KMS-11 (cell line): Measurements from ENCODE around the gene MCRIP1.

ENCODE experiments used
- H2AFZ ChIP-seq: fragments of 200-600 bp; sonication (generic); 2 replicates; pipeline ENCODE4 v1.6.1; 2016; ENCODE audit warnings: antibody characterized with exemption, mixed run types, low read depth
- H3K27ac ChIP-seq: fragments of 200-600 bp; sonication (generic); 2 replicates; pipeline ENCODE4 v1.6.1; 2016; ENCODE audit warnings: mild to moderate bottlenecking, mixed run types
- H3K27me3 ChIP-seq: fragments of 200-600 bp; sonication (generic); 2 replicates; pipeline ENCODE4 v1.6.1; 2017; ENCODE audit warnings: mild to moderate bottlenecking, low read depth, mixed run types, moderate library complexity; ENCODE audit not compliant: insufficient read depth
- H3K36me3 ChIP-seq: fragments of 200-600 bp; sonication (generic); 2 replicates; pipeline ENCODE4 v1.6.1; 2017; ENCODE audit warnings: mild to moderate bottlenecking, mixed run types; ENCODE audit not compliant: insufficient read depth
- H3K4me1 ChIP-seq: fragments of 200-600 bp; sonication (generic); 2 replicates; pipeline ENCODE4 v1.6.1; 2016; ENCODE audit warnings: mild to moderate bottlenecking, low read depth, mixed run types; ENCODE audit not compliant: poor library complexity, severe bottlenecking
- H3K4me2 ChIP-seq: fragments of 200-600 bp; sonication (generic); 2 replicates; pipeline ENCODE4 v1.7.0; 2016; ENCODE audit warnings: mild to moderate bottlenecking, mixed run types
- H3K4me3 ChIP-seq: fragments of 200-600 bp; sonication (generic); IDR thresholded peaks from 2 replicates; pipeline ENCODE4 v1.6.1; 2017; ENCODE audit warnings: low read depth, low read length, mixed read lengths; ENCODE audit not compliant: insufficient read depth
- H3K79me2 ChIP-seq: fragments of 200-600 bp; sonication (generic); 2 replicates; pipeline ENCODE4 v1.6.1; 2016; ENCODE audit warnings: low read depth, mixed run types; ENCODE audit not compliant: insufficient read depth
- H3K9ac ChIP-seq: fragments of 200-600 bp; sonication (generic); 2 replicates; pipeline ENCODE4 v1.6.1; 2016; ENCODE audit warnings: mild to moderate bottlenecking, mixed run types
- H4K20me1 ChIP-seq: fragments of 200-600 bp; sonication (generic); 2 replicates; pipeline ENCODE4 v1.6.1; 2016; ENCODE audit warnings: mild to moderate bottlenecking, mixed run types; ENCODE audit not compliant: insufficient read depth
- TF ChIP-seq, protein P1 (sequence below): fragments of 200-600 bp; sonication (generic); conservative IDR thresholded peaks from 2 replicates; pipeline ENCODE4 v1.6.1; 2017; ENCODE audit warnings: low read depth, mild to moderate bottlenecking, antibody characterized with exemption, low read length, moderate library complexity, mixed read lengths

The MCRIP1 gene

DNA sequence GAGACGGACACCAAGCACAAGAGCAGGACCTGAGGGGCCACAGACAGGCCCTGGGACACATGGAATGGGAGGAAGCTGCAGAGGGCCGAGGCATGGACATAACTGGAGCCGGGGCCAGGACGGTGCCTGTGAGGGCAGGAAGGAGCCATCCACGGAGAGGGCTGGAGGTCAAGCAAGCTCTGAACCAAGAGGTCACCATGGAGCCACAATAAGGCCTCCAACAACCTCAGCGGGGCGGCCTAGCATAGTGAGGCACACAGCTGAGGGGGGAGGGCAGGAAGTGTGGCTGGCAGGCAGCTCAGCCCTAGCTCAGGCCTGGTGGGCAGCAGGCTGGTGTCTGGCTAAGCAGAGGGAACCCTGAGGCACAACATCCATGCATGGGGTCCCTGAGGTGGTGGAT lies 4.4 kb downstream of the MCRIP1 start:
- no peak overlapping the region for H3K9ac ChIP-seq
- no peaks in the 10 kb centered on the region for H3K36me3 ChIP-seq
- H4K20me1 ChIP-seq, result no peaks in the 10 kb centered on the region
- H3K4me2 ChIP-seq, result no peak overlapping the region
- no peak overlapping the region for H3K27ac ChIP-seq
- H2AFZ ChIP-seq, result no peak overlapping the region
- H3K27me3 ChIP-seq, result no peaks in the 10 kb centered on the region
- no peaks in the 10 kb centered on the region for H3K79me2 ChIP-seq
- peaks cover 21% of the 10 kb centered on the region for H3K4me1 ChIP-seq
- TF ChIP-seq, protein P1, sequence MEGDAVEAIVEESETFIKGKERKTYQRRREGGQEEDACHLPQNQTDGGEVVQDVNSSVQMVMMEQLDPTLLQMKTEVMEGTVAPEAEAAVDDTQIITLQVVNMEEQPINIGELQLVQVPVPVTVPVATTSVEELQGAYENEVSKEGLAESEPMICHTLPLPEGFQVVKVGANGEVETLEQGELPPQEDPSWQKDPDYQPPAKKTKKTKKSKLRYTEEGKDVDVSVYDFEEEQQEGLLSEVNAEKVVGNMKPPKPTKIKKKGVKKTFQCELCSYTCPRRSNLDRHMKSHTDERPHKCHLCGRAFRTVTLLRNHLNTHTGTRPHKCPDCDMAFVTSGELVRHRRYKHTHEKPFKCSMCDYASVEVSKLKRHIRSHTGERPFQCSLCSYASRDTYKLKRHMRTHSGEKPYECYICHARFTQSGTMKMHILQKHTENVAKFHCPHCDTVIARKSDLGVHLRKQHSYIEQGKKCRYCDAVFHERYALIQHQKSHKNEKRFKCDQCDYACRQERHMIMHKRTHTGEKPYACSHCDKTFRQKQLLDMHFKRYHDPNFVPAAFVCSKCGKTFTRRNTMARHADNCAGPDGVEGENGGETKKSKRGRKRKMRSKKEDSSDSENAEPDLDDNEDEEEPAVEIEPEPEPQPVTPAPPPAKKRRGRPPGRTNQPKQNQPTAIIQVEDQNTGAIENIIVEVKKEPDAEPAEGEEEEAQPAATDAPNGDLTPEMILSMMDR, result no peak
- H3K4me3 ChIP-seq, result no peak overlapping the region

DNA sequence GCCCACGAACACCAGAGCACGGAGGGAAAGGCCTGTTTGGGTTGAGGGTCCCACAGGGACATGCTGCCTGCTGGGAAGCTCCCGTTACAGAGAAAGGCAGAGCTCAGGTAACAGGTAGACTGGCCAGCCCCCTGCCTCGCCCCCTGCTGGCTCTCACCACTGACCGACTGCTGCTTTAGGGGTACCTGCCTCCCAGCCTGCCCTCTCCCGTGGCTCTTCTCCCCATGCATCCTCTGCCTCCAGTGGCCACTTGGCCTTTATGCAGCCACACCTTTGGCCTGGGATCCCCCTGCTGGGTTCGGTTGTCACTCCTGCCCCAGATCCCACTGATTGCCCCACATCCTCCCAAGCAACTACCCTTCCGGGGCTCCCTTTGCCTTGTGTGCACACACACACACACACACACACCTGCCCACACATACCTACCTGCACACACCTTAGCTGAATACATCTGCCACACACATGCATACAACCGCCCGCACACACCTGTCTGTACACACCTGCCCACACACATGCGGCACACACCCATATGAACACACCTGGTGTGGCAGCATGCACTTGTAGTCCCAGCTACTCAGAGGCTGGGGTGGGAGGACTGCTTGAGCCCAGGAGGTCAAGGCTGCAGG lies 7.1 kb downstream of the MCRIP1 start:
- Histone ChIP-seq H3K9ac (no peak overlapping the region), H2AFZ (no peak overlapping the region), H3K36me3 (no peaks in the 10 kb centered on the region), H3K27ac (no peak overlapping the region), H3K27me3 (no peaks in the 10 kb centered on the region), H4K20me1 (no peaks in the 10 kb centered on the region), H3K79me2 (no peaks in the 10 kb centered on the region), H3K4me3 (no peak overlapping the region), H3K4me2 (no peak overlapping the region), H3K4me1 (peaks cover 5% of the 10 kb centered on the region)
- TF ChIP-seq, protein P1, result no peak

DNA sequence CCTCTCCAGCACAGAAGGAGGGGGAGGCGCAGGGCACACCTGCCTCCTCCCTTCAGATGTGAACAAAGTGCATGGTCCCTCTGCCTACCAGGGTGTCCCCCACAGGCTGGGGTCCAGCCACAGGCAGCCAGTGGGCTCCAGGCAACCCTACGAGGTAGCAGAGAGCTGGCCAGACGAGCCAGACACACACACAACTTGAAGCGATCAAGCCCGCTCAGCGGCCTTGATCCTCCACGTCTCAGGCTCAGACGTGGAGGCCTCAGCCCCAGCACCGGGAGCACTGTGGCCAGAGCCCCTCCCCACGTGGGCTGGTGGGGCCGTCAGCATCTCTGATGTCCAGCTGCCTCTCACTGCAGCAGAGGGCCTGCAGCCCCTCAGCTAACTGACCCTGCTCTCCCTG lies 8.5 kb downstream of the MCRIP1 start:
- Histone ChIP-seq H3K4me3 (no peak overlapping the region), H3K36me3 (no peaks in the 10 kb centered on the region), H3K4me2 (no peak overlapping the region), H2AFZ (no peak overlapping the region), H3K79me2 (no peaks in the 10 kb centered on the region), H3K4me1 (no peaks in the 10 kb centered on the region), H3K27me3 (no peaks in the 10 kb centered on the region), H3K27ac (no peak overlapping the region), H4K20me1 (no peaks in the 10 kb centered on the region), H3K9ac (no peak overlapping the region)
- TF ChIP-seq, protein P1, result no peak

GRCh38 chr17:81823820-81824550 lies 9.1 kb downstream of the MCRIP1 start:
- no peaks in the 10 kb centered on the region for H3K79me2 ChIP-seq
- H3K36me3 ChIP-seq, result no peaks in the 10 kb centered on the region
- H2AFZ ChIP-seq, result no peak overlapping the region
- TF ChIP-seq, protein P1, result no peak
- no peak overlapping the region for H3K4me3 ChIP-seq
- H3K27ac ChIP-seq, result no peak overlapping the region
- H3K27me3 ChIP-seq, result no peaks in the 10 kb centered on the region
- no peak overlapping the region for H3K4me2 ChIP-seq
- H3K9ac ChIP-seq, result no peak overlapping the region
- no peaks in the 10 kb centered on the region for H3K4me1 ChIP-seq
- H4K20me1 ChIP-seq, result no peaks in the 10 kb centered on the region
